ENCODE measurements around the gene TMX4. TPM values are rescaled to one million over a fixed set of nuclear protein-coding genes. Genes with fewer than 3 reads are reported as not detected.

Gene TMX4
- total RNA-seq, 2 experiments from 2014 or later, result 21.2 to 21.8 TPM

DNA sequence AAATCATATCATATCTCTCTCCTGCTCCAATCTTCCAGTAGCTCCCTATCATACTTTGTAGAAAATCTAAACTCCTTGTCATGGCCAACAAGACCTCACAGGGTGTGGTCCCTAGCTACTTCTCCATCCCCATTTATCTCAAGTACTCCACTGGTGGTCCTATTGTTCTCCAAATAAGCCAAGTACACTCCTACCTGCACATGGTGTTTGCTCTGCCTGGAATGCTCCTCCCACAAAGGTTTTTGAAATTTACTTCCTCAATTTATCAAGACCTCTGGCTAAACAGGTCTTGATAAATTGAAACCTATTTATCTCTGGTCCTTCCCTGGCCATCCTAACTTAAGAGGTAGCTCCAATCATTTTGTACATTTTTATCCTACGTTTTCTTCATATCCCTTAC is 12.1 kb downstream of the TMX4 start:
- no peak for TF ChIP-seq CTCF (IDR thresholded peaks at IDR 0.05)
- ChIA-PET POLR2A (no interaction called here), CTCF (interaction anchor here (0.8 kb wide), 1 partner anchor 36 kb away, joined by 3 read pairs; no protein-coding TSS in a partner anchor)
- ATAC-seq (no peak), DNase-seq (no peak)
- intact Hi-C loops (cut with micrococcal nuclease), result no loop called here
- no peak overlapping the region for H3K27ac Mint-ChIP-seq
- no peak overlapping the region for H3K4me3 Mint-ChIP-seq
- no peaks in the 10 kb centered on the region for H3K9me3 Mint-ChIP-seq
- no peaks in the 10 kb centered on the region for H3K27me3 Mint-ChIP-seq
- peaks cover 6% of the 10 kb centered on the region for H3K4me1 Mint-ChIP-seq (ENCODE audit: low read depth)
- peaks cover 8% of the 10 kb centered on the region for H3K36me3 Mint-ChIP-seq (ENCODE audit: low read depth)

GRCh38 chr20:8005575-8006366 is 13.8 kb downstream of the TMX4 start:
- peaks cover 11% of the 10 kb centered on the region for H3K36me3 Mint-ChIP-seq (ENCODE audit: low read depth)
- DNase-seq (no peak), ATAC-seq (no peak)
- H3K27ac Mint-ChIP-seq, result no peak overlapping the region
- intact Hi-C loops (cut with micrococcal nuclease), result no loop called here
- no peaks in the 10 kb centered on the region for H3K4me1 Mint-ChIP-seq (ENCODE audit: low read depth)
- no peak for TF ChIP-seq CTCF (IDR thresholded peaks at IDR 0.05)
- CTCF ChIA-PET, result no interaction called here
- H3K9me3 Mint-ChIP-seq, result no peaks in the 10 kb centered on the region
- no peak overlapping the region for H3K4me3 Mint-ChIP-seq
- H3K27me3 Mint-ChIP-seq, result no peaks in the 10 kb centered on the region
- POLR2A ChIA-PET, result no interaction called here

DNA sequence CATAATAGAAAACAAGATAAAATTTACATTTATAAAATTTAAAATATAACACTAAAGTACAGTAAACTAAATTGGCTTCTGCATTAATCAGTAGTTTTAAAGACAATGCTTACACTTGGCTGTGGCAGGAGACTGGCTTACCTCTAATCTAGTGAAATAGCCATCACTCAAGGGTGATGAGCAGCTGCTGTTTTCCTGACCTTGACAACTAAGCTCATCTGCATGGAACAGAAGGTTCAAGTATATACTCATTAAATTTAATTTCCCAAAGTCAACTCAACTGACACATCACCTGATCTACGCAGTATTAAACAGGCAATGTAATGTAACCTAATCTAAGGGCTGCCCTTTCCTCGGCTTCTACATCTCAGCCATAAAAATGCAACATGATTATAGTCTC is 14.5 kb downstream of the TMX4 start:
- no peak for DNase-seq
- no peak for TF ChIP-seq CTCF (IDR thresholded peaks at IDR 0.05)
- H3K4me3 Mint-ChIP-seq, result no peak overlapping the region
- CTCF ChIA-PET, result interaction anchor here (0.9 kb wide), 1 partner anchor 10 kb away, joined by 3 read pairs; no protein-coding TSS in a partner anchor
- no peaks in the 10 kb centered on the region for H3K9me3 Mint-ChIP-seq
- H3K27me3 Mint-ChIP-seq, result no peaks in the 10 kb centered on the region
- POLR2A ChIA-PET, result no interaction called here
- peaks cover 19% of the 10 kb centered on the region for H3K36me3 Mint-ChIP-seq (ENCODE audit: low read depth)
- H3K27ac Mint-ChIP-seq, result no peak overlapping the region
- ATAC-seq, result no peak
- intact Hi-C loops (cut with micrococcal nuclease), result no loop called here
- no peaks in the 10 kb centered on the region for H3K4me1 Mint-ChIP-seq (ENCODE audit: low read depth)

GRCh38 chr20:8002056-8002455 is 17.5 kb downstream of the TMX4 start:
- DNase-seq (no peak), ATAC-seq (no peak)
- ChIA-PET CTCF (interaction anchor here (2.0 kb wide), 1 partner anchor 13 kb away, joined by 6 read pairs; no protein-coding TSS in a partner anchor), POLR2A (no interaction called here)
- Mint-ChIP-seq H3K27ac (no peak overlapping the region), H3K36me3 (ENCODE audit: low read depth) (peaks cover 14% of the 10 kb centered on the region), H3K4me1 (ENCODE audit: low read depth) (no peaks in the 10 kb centered on the region), H3K27me3 (no peaks in the 10 kb centered on the region), H3K4me3 (no peak overlapping the region), H3K9me3 (no peaks in the 10 kb centered on the region)
- TF ChIP-seq CTCF (IDR thresholded peaks at IDR 0.05), result no peak
- intact Hi-C loops (cut with micrococcal nuclease), result no loop called here

- ATAC-seq, result no peak
- H3K27me3 Mint-ChIP-seq, result no peaks in the 10 kb centered on the region
- H3K4me1 Mint-ChIP-seq (ENCODE audit: low read depth), result no peaks in the 10 kb centered on the region
- H3K27ac Mint-ChIP-seq, result no peak overlapping the region
- no peak for TF ChIP-seq CTCF (IDR thresholded peaks at IDR 0.05)
- no peaks in the 10 kb centered on the region for H3K9me3 Mint-ChIP-seq
- intact Hi-C loops (cut with micrococcal nuclease), result no loop called here
- H3K4me3 Mint-ChIP-seq, result no peak overlapping the region
- ChIA-PET CTCF (interaction anchor here (0.6 to 2.0 kb wide), 3 partner anchors 12 to 64 kb away, joined by 3 to 6 read pairs (median 3); no protein-coding TSS in a partner anchor), POLR2A (no interaction called here)
- no peak for DNase-seq
- H3K36me3 Mint-ChIP-seq (ENCODE audit: low read depth), result peaks cover 13% of the 10 kb centered on the region
These were observed 18.8 kb downstream of the TMX4 start for GRCh38 chr20:8000796-8001195.
